Measurements from ENCODE around the gene GARS1.

GARS1 gene

DNA sequence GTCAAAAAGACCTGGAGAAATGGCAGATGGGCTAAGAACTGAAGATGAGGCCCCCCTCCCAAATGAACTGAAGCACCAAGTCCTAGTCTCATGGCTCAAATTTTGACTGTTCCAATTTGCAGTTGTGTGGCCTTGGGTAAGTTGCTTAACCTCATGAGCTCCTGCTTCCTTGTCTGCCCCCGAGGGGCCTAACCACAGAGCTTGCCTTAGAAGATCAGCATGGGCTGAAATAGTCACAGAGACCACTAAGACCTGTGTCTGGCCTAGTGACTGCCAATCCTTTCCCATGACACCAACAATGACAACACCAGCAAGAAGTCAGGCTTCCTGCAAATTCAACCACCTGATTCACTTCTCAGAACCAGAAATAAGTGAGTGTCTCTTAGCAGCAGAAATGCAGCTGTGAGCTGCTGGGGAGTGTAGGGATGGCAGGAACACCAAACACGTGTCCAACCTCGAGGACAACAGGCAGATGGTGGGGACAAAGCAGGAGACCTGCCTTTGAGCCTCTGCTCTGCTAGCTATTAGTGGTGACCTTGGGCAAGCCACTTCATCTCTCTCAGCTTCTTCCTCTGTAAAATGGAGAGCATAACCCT is 63.9 kb downstream of the GARS1 start:
- DNase-seq: no peak

DNA sequence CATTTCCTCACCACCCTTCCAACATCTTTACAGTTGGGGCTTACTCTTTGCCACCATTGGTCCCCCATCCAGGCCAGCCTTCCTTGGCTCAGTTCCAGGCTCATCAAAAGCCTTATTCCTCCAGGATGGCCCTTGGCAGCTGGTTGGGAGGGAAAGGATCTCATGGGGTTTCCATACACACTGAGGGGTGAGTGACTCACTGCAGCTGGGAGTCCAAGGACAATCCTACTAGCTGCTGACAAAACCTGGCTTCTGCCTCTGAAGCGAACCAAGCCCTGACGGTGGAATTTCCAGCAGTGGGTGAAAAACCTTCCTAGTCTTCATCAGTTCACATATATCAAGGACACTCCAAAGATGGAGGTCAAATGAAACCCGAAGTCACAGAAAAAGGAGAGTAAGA is 64.6 kb downstream of the GARS1 start:
- no peak for DNase-seq

DNA sequence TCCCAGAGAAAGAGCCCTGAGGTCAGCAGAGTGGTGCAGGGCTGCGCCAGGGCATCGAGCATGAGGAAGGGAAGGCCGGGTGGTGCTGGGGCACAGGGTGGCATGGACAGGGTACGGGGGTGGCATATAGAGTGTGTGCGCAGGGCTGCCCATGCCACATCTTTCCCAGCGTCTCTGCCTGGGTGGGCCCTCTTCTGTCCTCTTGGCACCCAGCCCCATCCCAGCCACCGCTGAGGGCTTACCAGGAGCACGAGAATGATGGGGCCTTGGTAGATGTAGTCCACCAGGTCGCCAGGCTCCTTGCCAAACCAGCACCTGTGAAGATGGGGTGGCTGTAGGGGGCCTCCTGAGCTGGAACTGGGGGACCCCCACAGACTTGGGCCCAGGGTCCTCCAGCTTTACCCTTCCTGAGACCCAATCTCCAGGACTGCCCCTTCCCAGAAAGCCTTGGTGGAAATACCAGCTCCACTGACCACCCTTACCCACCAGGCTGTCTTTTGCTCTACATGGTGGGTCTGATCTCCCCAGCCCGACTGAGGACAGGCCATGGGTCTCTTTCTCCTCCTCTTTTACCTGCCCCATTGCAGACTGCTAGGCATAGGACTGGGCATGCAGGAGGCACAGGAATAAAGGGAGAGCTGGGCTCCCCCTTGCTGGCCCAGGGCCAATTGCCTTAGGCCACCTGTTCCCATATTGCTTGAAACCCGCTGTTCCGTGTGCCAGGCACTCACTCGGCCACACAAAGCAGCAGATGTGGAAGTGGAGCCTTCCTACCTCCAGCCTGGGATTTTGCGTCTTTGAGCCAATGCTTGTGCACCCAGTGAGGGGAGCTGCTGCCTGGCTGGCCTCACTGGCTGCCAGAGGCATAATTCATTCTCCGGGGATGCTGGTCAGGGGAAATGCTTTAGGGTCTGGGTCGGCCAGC is 65.9 kb downstream of the GARS1 start:
- DNase-seq: no peak

DNA sequence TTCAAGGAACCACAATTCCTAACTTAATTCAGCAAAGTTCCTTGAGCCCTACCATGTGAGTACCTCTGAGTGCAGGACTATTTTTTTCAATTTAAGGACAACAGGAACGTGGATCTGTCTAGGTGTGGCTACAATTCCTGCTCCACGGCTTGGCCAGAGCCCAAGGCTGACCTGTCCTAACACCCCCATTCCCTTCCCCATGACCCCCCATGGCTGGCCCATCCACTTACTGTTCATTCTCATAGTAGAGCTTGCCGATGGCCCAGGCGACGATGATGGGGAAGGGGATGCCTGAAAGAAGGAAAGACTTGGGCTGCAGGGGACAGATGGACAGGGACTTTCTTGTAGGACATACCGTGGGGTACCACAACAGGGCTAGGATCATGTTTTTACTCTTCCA is 67.2 kb downstream of the GARS1 start:
- no peak for DNase-seq

DNA sequence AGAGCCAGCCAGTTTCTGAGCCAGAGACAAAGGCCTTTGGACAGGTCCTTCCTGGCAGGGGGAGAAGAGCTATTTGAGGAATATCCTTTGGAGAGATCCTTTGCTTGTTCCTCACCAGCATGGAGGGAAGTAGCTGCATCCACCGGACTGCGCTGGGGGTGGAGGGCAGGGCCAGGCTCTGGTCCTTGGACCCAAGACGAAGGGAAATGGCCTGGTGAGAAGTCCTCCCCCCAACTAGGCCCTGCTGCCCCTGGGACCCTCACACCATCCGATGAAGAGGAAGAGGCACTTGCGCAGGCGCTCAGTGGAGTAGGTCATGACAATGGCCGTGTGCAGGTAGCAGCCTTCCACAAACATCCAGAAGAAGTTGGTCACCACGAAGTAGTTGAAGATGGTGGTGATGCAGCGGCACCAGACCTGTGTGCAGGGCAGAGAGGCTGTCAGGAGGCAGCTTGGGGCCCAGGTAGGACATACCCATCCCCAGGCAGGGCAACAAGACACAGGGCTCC is 67.8 kb downstream of the GARS1 start:
- DNase-seq: no peak

DNA sequence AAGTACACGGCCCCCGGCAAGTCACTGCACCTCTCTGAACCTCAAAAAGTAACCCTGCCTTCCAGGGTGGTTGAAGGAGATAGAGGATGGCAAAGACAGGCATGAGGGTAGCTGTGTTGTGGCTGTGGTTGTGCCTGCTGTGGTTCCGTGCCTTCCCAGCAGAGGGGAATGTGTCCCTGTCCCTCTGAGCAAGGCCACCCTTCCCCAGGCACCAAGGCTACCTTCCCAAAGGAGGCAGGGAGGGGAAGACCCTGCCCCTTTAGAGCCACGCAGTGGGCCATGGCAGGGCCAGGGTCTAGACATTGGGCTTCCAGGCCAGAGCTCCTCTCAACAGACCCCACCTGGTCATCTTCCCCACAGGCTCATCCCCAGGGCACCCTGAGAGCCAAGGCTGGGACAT is 68.7 kb downstream of the GARS1 start:
- no peak for DNase-seq

DNA sequence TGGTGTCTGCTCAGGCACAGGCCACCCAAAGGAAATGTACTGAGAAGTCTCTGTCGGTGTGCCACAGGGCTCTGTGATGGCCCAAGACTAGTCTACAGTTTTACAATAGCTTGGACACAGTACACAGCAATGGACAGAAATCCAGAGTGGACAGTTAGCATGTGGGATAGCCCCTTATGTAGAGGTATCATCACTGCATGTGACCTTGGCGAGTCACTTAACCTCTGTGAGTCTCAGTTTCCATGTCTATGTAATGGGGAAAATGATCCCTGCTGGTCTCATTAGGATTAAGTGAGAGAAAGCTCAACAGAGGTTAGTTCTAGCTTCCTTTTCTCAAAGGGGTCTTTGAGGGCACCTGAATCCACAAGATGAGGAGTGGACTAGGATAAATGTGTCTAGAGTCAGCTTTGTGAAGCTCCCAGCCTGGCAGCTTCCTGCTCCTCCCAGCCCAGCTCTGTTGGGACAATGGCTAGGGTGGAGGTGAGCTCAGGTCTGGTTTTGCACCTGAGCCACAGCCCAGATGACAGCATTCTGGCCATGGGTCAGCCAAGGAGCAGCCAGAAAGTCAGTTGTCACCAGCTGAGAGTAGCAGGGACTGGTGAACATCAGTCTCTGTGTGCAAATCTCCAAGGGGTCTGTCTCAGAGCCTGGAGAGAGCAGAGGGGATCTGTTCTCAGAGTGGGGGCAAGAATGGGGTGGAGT is 69.7 kb downstream of the GARS1 start:
- DNase-seq: no peak

DNA sequence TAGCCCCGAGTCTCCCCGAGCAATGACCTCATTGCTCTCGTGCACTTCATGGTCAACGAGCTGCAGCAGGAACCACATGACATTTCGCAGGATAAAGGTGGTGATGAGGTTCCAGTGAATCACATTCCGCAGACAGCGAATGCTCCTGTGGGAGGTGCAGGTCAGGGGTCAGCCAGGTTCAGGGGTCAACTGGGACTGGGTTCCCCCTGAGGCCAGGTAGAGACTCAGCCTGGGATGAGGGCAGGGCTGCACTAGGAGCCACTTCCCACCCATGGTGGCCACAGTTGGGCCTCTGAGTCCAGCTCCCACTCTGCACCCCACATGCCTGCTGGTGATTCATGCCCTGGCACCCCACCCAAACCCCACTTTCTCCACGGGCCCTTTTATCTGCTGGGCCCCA is 70.4 kb downstream of the GARS1 start:
- no peak for DNase-seq

DNA sequence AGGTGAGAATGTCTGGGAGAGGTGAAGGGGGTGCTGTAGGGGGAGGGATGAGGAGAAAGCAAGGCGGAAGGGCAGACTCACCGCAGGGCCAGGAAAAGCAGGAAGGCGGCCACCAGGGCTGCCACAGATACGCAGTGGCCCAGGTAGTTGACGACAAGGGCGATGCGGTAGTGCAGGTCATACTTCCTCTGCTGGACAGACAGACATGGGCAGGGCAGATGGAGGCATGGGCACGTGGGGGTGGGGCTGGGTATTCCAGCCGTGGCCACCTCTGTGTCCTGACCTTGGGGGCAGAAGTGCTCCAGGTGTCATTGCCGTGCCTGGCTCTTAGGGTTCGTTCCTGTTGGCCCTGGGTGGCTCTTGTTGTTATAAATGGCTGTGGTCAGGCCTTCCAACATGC is 70.8 kb downstream of the GARS1 start:
- DNase-seq: no peak

DNA sequence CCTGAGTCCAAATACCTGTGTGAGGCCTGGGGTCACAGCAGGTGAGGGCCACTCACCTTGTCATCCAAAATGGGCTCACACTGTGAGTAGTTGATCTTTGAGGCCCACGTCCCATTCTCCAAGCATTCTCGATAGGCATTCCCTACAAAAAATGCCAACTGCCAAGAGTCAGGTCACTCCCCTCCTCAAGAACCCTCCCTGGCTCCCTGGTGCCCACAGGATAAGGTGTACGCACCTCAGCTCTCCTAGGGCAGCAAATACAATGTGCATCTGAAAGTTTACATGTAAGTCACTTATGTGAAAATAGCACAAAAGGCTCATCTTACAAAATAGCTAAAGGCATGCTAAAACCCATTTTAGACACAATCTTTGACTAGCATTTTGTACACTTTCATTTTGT is 72.5 kb downstream of the GARS1 start:
- DNase-seq: no peak

DNA sequence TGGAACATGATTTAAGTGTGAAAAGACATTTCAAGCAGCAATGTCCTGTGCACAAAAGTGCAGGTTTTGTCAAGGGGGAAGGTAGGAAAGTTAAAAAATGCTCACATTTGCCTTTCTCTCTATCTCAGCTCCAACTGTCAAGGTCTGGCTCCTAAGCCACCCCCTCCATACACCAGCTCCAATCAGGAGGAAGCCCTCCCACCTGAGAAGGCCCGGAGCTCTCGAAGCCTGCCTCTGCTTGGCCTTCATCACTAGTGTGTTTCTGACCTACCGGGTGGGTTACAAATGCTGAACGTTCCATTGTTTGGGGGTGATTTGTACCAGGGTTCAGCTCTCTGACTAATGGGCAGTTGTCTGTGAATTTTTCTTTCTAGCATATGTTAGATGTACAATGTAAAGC is 73.4 kb downstream of the GARS1 start:
- no peak for DNase-seq

DNA sequence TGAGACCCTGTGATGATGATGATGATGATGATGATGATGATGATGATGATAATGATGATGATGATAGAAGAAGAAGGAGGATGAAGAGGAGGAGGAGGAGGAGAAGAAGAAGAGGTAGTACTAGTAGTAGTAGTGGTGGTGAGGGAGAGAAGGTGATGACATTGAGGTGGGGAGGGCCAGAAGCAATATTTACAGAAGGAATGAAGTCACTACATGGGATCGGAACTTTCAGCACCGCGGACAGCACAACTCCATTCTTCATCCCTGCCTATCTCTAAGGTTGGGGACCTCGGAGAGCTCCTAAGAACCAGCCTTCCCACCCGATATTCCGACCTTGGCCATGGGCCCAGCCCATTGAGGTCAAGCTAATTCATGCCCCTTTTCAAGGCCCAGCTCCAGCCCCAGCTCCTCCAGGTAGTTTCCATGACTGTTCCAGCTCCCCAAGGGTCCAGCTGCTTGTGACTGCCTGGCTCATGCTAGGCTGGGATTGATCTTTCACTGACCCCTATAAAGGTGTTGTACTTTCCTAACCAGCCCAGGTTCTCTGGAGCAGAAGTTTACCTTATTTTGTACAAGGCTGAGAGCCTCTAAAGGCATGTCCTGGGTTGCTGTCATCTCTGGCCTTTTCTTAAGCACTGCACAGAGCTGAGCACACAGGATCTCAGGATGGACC is 77.3 kb downstream of the GARS1 start:
- no peak for DNase-seq

DNA sequence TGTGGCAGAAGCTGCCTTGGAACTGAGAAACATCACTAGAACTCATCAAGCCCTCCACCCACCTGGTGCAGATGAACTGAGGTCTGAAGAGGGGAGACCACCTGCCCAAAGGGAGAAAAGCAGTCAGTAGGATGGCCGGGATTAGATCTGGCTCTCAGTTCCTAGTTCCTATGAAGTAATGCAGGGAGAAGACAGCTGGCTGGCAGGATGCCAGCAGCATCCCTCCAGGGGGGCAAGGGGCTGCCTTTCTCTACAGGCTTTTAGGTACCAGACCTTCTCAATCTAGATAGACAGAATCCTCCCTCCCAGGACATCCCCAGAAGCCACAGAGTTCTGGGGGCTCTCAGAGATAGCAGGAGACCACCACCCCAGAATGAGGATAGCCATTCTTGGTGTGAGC is 79.7 kb downstream of the GARS1 start:
- DNase-seq: no peak

DNA sequence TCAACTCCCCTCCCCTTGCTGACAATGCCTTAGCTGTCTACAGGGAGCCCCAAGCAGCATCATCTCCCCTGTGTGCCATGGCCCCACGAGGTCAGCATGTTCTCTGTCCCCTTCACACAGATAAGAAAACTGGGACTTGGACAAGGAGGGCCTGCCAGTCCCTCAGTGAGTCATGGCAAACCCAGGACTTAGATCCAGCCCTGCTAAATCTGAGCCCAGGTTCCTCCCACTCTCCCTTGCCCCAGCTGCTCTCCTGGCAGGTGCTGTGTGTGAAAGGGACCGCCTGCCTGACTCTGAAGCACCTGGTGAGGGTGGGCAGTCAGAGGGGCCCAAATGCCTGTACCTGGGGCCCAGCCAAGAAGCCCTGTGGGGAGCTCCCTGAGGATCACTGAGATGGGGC is 80.2 kb downstream of the GARS1 start:
- DNase-seq: no peak

DNA sequence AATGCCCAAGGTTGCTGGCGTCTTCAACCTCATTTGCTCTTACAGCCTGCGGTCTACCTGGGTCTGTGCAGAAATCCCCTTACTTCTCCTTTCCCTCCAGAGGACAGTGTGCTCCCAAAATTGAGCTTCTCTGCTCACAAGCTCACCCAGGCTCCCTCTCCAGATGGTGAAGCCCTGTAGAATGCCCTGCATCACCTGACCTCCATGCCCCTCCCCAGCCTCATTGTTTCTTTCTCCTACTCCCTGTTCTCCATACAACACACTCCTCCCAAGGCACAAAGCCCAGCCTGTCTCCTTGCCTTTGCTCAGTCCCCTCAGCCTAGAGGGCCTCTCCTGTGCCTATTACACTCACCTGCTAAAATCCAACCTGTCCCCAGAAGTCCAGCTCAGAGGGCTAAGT is 84.1 kb downstream of the GARS1 start:
- no peak for DNase-seq

DNA sequence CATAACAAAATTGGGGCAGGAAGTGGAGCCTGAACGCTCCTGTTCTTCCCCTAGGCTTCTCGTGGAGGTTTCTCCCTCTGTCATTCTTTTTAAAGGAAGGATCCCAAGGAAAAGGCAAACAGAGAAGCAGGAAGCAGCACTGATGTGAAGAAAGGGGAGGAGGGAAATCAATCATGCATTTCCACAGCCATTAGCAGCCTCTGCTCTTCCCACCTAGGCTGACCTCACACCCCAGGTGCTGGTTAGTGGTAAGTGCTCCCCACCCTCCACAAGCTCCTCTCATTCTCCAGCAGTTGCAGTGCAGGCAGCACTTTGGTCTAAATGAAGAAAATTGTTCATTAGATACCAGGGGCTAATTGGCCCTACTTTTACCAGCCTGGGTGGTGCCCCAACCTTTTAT is 85.0 kb downstream of the GARS1 start:
- DNase-seq: no peak

DNA sequence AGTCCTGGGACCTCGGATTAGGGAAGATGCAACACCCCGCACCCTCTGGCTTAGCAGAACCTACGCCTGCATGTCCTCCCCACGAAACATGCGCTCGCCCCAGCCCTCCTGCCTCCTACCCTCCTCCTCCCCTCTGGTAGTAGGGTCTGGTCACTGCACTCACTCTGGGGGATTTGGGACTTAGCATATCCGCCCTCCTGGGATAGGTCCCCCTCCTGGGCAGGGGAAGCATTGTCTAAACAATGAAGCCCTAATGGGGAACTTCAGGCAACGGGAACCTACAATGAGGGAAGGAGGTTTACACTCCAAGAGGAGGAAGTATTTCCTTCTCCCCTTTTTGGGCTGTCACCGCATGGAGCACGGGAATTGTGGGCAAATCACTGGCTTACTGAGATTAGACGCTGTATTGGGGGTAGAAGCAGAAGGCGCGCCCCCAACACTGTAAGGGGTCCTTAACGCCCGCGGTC is 86.7 kb downstream of the GARS1 start:
- DNase-seq: no peak

DNA sequence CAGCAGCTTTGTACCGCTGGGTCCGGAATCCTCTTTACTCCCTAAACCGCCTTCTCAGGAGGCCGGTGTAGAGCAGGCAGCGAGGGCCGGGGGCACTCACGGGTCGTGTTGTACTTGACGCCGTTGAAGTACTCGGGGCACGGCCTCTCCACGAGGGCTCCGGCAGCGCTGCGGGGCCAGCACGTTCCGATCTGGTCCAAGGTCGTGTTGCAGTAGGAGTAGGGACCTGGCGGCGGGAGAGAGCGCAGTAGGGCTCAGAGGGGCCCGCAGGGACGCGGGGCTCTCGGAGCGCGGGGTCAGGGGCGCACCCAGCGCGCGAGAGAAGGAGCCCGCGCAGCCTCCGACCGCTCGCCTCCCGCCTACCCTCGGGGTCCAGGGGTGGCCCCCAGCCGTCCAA is 87.1 kb downstream of the GARS1 start:
- no peak for DNase-seq

DNA sequence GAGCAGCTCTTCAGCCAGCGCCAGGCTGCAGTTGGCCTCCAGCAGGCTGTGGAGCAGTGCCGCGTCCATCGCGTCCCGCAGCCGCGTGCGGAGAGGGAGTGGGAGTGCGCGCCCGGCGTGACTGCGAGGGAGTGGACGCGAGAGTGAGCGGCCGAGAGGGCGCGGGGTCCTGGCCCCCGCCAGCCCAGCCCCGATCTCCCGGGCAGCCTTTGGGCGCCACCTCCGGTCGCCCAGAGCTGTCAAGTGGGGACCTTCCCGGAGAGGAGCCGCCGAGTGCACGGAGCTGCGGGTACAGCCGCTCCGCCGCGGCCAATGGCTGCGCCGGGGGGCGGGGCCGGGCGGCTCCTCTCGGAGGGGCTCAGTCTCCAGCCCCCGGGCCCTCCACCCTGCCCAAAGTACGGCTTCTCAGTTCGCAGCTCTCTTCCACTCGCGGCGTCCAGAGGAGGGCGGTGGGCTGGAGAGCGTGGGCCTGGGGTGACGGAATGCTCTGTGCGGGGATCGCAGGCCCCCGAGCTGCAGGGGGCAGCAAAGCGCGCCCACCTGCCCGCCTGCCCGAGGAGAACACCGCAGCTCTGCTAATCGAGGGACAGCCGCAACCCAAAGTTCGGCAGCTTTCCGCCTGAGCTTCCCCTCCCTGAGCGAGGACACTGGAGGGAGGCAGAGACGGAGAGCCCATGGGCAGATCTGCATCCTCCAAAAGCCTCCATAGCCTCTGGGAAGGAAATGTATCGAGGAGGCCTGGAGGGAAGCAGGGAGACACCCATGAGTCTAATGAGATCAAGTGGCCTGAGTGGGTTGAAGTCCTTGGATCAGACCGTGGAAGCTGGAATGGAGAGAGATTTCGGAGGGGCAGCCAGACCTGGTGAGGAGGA is 87.8 kb downstream of the GARS1 start, which contains the start of gene CRHR2:
TSS of gene CRHR2 (minus strand) at position 245 of the 872 bp plus-strand sequence. CDS start at position 69, 176 bp downstream.
- DNase-seq: no peak

DNA sequence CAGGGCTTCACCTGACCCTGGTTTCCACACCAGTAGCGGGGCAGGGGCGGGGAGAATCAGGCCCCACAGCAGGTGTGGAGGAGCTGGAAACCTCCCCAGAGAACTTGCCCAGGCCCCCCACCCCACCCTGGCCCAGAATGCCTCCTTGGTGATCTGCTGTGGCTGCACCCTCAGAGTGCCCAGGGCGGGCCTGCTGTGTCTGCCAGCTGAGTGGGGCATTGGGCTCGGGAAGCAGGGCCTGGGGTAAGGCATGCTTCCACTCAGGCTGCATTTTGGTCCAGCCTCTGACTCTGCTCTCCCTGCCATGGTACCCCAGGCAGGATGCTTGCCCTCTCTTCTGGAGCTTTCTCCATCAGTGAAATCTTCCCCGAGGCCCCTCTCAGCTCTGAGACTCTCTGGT is 88.6 kb downstream of the GARS1 start:
- no peak for DNase-seq

Data from bone marrow (tissue), 2 donors.